BLaER1 treated with 17β-estradiol and CSF1 and Interleukin-3, amounts not matched to agents 10 nM and 100 nM (cell line): ENCODE data around the gene PAGE2.
"Not testable (repeated sequence)": the region's sequence is repeated elsewhere in the genome, so short reads cannot be mapped to it uniquely, and the experiment has no call there.

ENCODE experiments used
- H3K27ac ChIP-seq, 11 experiments: shearing (Covaris generic); formaldehyde crosslinking; 2 replicates each; pipeline ENCODE4 v1.8.1; 2022
- H3K27me3 ChIP-seq, 11 experiments: shearing (Covaris generic); formaldehyde crosslinking; 2 replicates each; pipeline ENCODE4 v1.8.1; 2022
- H3K36me3 ChIP-seq, 11 experiments: shearing (Covaris generic); formaldehyde crosslinking; 2 replicates each; pipeline ENCODE4 v1.8.1; 2022
- H3K4me1 ChIP-seq, 10 experiments: shearing (Covaris generic); formaldehyde crosslinking; 2 replicates each; pipeline ENCODE4 v1.8.1; 2022
- H3K4me2 ChIP-seq, 11 experiments: shearing (Covaris generic); formaldehyde crosslinking; 2 replicates each; pipeline ENCODE4 v1.8.1; 2022
- H3K4me3 ChIP-seq, 10 experiments: shearing (Covaris generic); formaldehyde crosslinking; 2 replicates each; pipeline ENCODE4 v1.8.1; 2022
- H3K9ac ChIP-seq, 11 experiments: shearing (Covaris generic); formaldehyde crosslinking; 2 replicates each; pipeline ENCODE4 v1.8.1; 2022
- H3K9me3 ChIP-seq, 11 experiments: shearing (Covaris generic); formaldehyde crosslinking; replicated peaks in 1 of 11; 2 replicates each; pipeline ENCODE4 v1.8.1; 2022
- H4K20me1 ChIP-seq, 11 experiments: shearing (Covaris generic); formaldehyde crosslinking; 2 replicates each; pipeline ENCODE4 v1.8.1; 2022
- Cebpa-rat ChIP-seq, 11 experiments: shearing (Covaris generic); IDR thresholded peaks; 2 replicates each; pipeline ENCODE4 v1.8.1; 2022

The PAGE2 gene

DNA sequence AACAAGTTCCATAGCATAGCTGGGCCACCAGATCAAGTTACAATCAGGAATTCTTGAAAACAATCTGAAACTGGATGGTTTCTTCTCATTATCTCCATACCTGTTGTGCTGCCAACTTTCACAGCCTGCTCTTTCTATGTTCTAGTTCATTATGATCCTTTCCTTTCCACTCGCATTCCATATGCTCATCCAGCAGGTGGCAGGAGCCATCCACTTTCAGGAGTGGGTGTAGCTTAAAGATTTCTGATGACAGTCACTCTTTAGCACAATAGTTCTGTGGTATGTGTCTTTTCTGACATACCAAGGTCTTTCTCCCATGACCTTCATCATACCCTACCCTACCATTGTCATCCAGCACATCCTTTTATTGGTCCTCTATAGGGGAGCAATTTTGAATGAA, 46.4 kb downstream of the PAGE2 start:
- no peak for TF ChIP-seq Cebpa-rat (IDR thresholded peaks at IDR 0.05)
- H3K27ac ChIP-seq, result no peak overlapping the region
- no peaks in the 10 kb centered on the region; a peak in 2 of 22 replicates for H4K20me1 ChIP-seq
- peaks cover 80 to 100% (median 97%) of the 10 kb centered on the region in 11 experiments for H3K27me3 ChIP-seq
- H3K4me2 ChIP-seq, result no peak overlapping the region
- H3K4me1 ChIP-seq, result no peaks in the 10 kb centered on the region
- no peak overlapping the region for H3K9ac ChIP-seq
- H3K36me3 ChIP-seq, result no peaks in the 10 kb centered on the region
- peaks cover 10 to 22% (median 19%) of the 10 kb centered on the region in 11 experiments for H3K9me3 ChIP-seq
- no peak overlapping the region for H3K4me3 ChIP-seq

DNA sequence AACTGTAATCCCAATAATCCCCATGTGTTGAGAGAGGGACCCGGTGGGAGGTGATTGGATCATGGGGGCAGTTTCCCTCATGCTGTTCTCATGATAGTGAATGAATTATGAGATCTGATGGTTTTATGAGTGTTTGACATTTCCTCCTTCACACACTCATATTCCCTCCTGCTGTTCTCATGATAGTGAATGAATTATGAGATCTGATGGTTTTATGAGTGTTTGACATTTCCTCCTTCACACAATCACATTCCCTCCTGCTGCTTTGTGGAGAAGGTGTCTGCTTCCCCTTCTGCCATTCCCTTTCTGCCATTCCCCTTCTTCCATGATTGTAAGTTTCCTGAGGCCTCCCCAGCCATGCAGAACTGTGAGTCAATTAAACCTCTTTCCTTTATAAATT, 52.0 kb downstream of the PAGE2 start:
- H4K20me1 ChIP-seq, H3K4me3 ChIP-seq, H3K36me3 ChIP-seq, H3K9ac ChIP-seq, H3K4me2 ChIP-seq, H3K27ac ChIP-seq, H3K4me1 ChIP-seq: not testable (repeated sequence)
- H3K27me3 ChIP-seq, result peaks cover 75 to 99% (median 93%) of the 10 kb centered on the region in 11 experiments
- peaks cover 12 to 28% (median 20%) of the 10 kb centered on the region in 11 experiments for H3K9me3 ChIP-seq
